Activated T-cell treated with anti-CD3 and anti-CD28 coated beads, Interleukin-2, amount 50 U/mL, for 72 hours (primary cell): Measurements from ENCODE around the gene STARD5. TPM values are rescaled to one million over a fixed set of nuclear protein-coding genes. Genes with fewer than 3 reads are reported as not detected.
"Not testable (repeated sequence)": the region's sequence is repeated elsewhere in the genome, so short reads cannot be mapped to it uniquely, and the experiment has no call there.

Source experiments
- ATAC-seq, 2 donors: fragments of 150-1000 bp; cut with Tn5 transposase; replicated peaks in 1 of 2; 2 replicates each; pipeline ENCODE4 v1.10.0; 2021; ENCODE audit warnings: moderate library complexity in 2 of 2, mild to moderate bottlenecking in 1 of 2
- DNase-seq, 2 donors: peaks; one replicate each; pipeline ENCODE4 v3.0.0; 2021 to 2022; ENCODE audit warnings: mixed read lengths in 1 of 2
- H3K27ac Mint-ChIP-seq: one replicate; pipeline ENCODE4 v1.8.0; 2022; ENCODE audit warnings: mild to moderate bottlenecking, moderate library complexity, mixed read lengths
- H3K27me3 Mint-ChIP-seq: one replicate; pipeline ENCODE4 v1.8.0; 2022; ENCODE audit warnings: low read depth, mixed read lengths
- H3K36me3 Mint-ChIP-seq, 2 donors: one replicate each; pipeline ENCODE4 v1.8.0; 2022; ENCODE audit warnings: mixed read lengths in 2 of 2, mild to moderate bottlenecking in 1 of 2; ENCODE audit not compliant: insufficient read depth in 2 of 2
- H3K4me1 Mint-ChIP-seq: one replicate; pipeline ENCODE4 v1.8.0; 2022; ENCODE audit warnings: low read depth, mixed read lengths
- H3K4me3 Mint-ChIP-seq, 2 donors: one replicate each; pipeline ENCODE4 v1.8.0; 2022; ENCODE audit warnings: mild to moderate bottlenecking in 2 of 2, mixed read lengths in 2 of 2, moderate library complexity in 2 of 2
- H3K9me3 Mint-ChIP-seq, 2 donors: one replicate each; pipeline ENCODE4 v1.8.0; 2022; ENCODE audit warnings: mixed read lengths in 2 of 2
- total RNA-seq, 2 donors: library from RNA; stranded (reverse); gene quantifications; one replicate each; pipeline ENCODE4 v1.2.3, GENCODE V29; 2022

The STARD5 gene
- total RNA-seq, 2 donors from 2014 or later: 9.0 to 10.3 TPM

DNA sequence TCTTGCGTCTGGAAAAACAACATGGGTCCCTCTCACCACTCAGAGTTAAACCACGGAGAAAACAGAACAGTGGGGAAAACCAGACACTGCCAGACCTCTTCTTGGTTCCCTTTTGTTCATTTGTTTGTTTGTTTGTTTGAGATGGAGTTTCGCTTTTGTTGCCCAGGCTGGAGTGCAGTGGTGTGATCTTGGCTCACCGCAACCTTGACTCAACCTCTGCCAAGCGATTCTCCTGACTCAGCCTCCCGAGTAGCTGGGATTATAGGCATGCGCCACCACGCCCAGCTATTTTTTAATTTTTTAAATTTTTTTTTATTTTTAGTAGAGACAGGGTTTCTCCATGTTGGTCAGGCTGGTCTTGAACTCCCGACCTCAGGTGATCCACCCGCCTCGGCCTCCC, 24.8 kb upstream of the STARD5 start:
- H3K27ac Mint-ChIP-seq, H3K36me3 Mint-ChIP-seq, H3K27me3 Mint-ChIP-seq, H3K4me3 Mint-ChIP-seq, H3K9me3 Mint-ChIP-seq, DNase-seq, H3K4me1 Mint-ChIP-seq, ATAC-seq: not testable (repeated sequence)

- Mint-ChIP-seq H3K9me3 (no peaks in the 10 kb centered on the region), H3K36me3 (no peaks in the 10 kb centered on the region), H3K4me3 (no peak overlapping the region), H3K27me3 (no peaks in the 10 kb centered on the region), H3K27ac (no peak overlapping the region), H3K4me1 (peaks cover 6% of the 10 kb centered on the region)
- DNase-seq (no peak), ATAC-seq (no peak)
Observed at GRCh38 chr15:81347910-81348309, 24.0 kb upstream of the STARD5 start.

- no peak for ATAC-seq
Observed at GRCh38 chr15:81346611-81347010, 22.7 kb upstream of the STARD5 start.

GRCh38 chr15:81343371-81343770, 19.4 kb upstream of the STARD5 start:
- Mint-ChIP-seq H3K27me3 (peaks cover 7% of the 10 kb centered on the region), H3K4me3 (no peak overlapping the region), H3K27ac (no peak overlapping the region), H3K36me3 (no peaks in the 10 kb centered on the region), H3K9me3 (no peaks in the 10 kb centered on the region), H3K4me1 (peaks cover 6% of the 10 kb centered on the region)
- DNase-seq: no peak
- no peak for ATAC-seq

More at GRCh38 chr15:81346611-81347010, 22.7 kb upstream of the STARD5 start:
- no peak overlapping the region for H3K27ac Mint-ChIP-seq
- H3K9me3 Mint-ChIP-seq: no peaks in the 10 kb centered on the region
- H3K36me3 Mint-ChIP-seq: no peaks in the 10 kb centered on the region
- H3K4me1 Mint-ChIP-seq: peaks cover 6% of the 10 kb centered on the region
- no peak overlapping the region for H3K4me3 Mint-ChIP-seq
- no peak for DNase-seq
- no peaks in the 10 kb centered on the region for H3K27me3 Mint-ChIP-seq

GRCh38 chr15:81341351-81341750, 17.4 kb upstream of the STARD5 start:
- H3K4me1 Mint-ChIP-seq: peaks cover under 1% of the 10 kb centered on the region
- H3K9me3 Mint-ChIP-seq: no peaks in the 10 kb centered on the region
- ATAC-seq (no peak), DNase-seq (no peak)
- no peaks in the 10 kb centered on the region for H3K36me3 Mint-ChIP-seq
- no peak overlapping the region for H3K27ac Mint-ChIP-seq
- H3K4me3 Mint-ChIP-seq: no peak overlapping the region
- H3K27me3 Mint-ChIP-seq: peaks cover 7% of the 10 kb centered on the region

DNA sequence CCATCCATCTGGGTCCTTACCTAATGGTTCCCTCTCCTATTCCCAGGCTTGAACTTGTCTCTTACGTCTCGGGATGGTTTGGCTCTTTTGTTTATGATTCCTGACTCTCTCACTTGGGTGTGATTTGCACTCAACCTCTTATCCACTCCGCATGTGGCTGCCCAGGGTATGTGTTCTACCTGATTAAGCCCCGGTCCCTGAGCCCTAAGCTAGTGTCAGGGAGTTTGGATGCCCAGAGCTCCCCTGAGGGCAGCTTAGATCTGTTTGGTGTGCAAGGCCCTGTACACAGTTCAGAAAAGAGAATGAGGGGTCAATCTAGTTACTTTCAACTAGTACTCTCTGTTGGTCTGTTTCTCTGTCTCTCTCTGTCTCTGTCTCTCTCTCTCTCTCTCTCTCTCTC, 15.9 kb upstream of the STARD5 start:
- Mint-ChIP-seq H3K27me3 (peaks cover 7% of the 10 kb centered on the region), H3K27ac (no peak overlapping the region), H3K4me3 (no peak overlapping the region), H3K36me3 (no peaks in the 10 kb centered on the region), H3K9me3 (no peaks in the 10 kb centered on the region), H3K4me1 (peaks cover 4% of the 10 kb centered on the region)
- DNase-seq: no peak
- ATAC-seq: no peak

GRCh38 chr15:81339321-81339720, 15.4 kb upstream of the STARD5 start:
- no peak overlapping the region for H3K27ac Mint-ChIP-seq
- H3K27me3 Mint-ChIP-seq: peaks cover 7% of the 10 kb centered on the region
- H3K4me3 Mint-ChIP-seq: no peak overlapping the region
- H3K9me3 Mint-ChIP-seq: no peaks in the 10 kb centered on the region
- H3K4me1 Mint-ChIP-seq: peaks cover 4% of the 10 kb centered on the region
- no peak for ATAC-seq
- H3K36me3 Mint-ChIP-seq: no peaks in the 10 kb centered on the region
- DNase-seq: no peak

DNA sequence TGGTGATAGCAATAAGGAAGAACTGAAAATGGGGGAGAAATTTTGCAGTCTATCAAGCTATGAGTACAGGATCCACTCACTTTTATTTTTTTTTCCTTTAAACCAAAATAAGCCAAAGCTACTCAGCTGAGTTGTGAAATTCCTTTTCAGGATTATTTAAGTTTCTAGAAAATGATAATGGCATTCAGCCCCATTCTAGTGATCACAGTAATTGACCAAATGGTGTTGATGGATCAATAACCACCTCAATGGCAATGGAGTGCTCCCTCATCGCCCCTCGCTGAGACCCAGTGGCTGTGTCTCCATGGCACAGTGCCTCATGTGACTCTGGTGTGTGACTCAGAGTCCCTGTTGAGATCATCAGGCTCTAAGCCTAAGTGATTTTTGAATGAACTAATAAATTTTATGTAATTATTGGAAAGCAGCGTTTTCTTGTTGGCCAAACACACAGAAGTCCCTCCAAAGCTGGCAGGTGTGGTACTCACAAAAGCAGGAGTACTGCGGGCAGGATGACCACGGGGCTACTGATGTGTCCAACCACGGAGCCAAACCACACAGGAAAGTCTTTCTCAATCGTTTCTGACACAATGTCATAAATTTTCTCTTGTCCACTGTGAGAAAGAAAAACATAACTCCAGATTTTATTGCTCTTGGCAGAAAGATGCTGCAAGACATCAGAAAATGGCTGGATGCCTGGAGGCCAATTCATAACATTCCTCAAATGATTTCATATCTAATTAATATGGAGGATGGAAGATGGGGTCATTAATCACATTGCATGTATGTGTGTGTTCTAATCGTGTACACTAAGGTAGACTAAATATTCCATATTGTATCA, 14.4 kb upstream of the STARD5 start:
- peaks cover 4% of the 10 kb centered on the region for H3K4me1 Mint-ChIP-seq
- no peak for DNase-seq
- peaks cover 7% of the 10 kb centered on the region for H3K27me3 Mint-ChIP-seq
- H3K9me3 Mint-ChIP-seq: no peaks in the 10 kb centered on the region
- no peak for ATAC-seq
- no peak overlapping the region for H3K27ac Mint-ChIP-seq
- H3K36me3 Mint-ChIP-seq: no peaks in the 10 kb centered on the region
- no peak overlapping the region for H3K4me3 Mint-ChIP-seq

- Mint-ChIP-seq H3K36me3 (no peaks in the 10 kb centered on the region), H3K4me1 (peaks cover 4% of the 10 kb centered on the region), H3K9me3 (no peaks in the 10 kb centered on the region), H3K4me3 (no peak overlapping the region), H3K27me3 (peaks cover 7% of the 10 kb centered on the region), H3K27ac (no peak overlapping the region)
- DNase-seq: peak in 1 of 2 donors; percentile 27
- peak; percentile 18 to 82 for ATAC-seq
Observed at GRCh38 chr15:81337713-81338157, 13.8 kb upstream of the STARD5 start.

DNA sequence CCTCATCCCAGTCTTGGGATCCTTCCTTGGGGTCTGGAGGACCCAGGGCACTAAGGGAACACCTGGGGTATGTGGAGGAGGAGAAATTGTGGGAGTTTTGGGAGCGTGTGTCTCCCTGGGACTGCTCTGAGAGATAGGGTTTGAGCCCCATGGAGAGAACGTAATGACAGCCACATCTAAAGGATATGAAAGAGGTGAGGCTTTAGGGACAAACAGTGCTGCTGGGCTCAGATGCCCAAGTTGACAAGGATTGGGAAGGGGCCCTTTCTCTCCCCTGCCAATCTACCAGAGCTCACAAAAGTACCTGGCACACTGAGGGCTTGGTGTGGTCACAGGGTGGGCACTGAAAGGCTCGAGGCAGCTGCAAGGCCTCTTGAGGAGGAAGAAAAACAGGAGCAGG, 13.3 kb upstream of the STARD5 start:
- Mint-ChIP-seq H3K4me3 (no peak overlapping the region), H3K9me3 (no peaks in the 10 kb centered on the region), H3K36me3 (no peaks in the 10 kb centered on the region), H3K27ac (no peak overlapping the region), H3K4me1 (peaks cover 4% of the 10 kb centered on the region), H3K27me3 (peaks cover 7% of the 10 kb centered on the region)
- no peak for DNase-seq
- no peak for ATAC-seq

DNA sequence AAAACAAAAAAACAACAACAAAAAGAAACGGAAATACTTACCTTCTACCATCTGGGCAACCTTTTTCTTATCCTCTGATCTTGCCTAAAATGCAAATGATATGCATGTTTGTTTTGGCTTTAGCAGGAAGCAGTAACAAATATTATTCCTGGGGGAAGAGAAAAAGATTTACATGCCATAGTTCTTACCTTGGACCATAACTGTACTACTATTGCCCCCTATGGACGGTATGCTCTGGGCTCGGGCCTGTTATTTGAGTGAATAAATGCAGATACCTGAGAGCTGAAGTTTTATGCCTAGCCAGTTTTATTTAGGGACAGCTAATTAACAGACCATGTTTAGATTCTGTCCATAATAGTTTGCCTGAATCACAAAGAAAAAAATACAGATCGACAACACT, 12.6 kb upstream of the STARD5 start:
- Mint-ChIP-seq H3K9me3 (no peaks in the 10 kb centered on the region), H3K27ac (no peak overlapping the region), H3K4me1 (peaks cover 4% of the 10 kb centered on the region), H3K36me3 (no peaks in the 10 kb centered on the region), H3K27me3 (peaks cover 7% of the 10 kb centered on the region), H3K4me3 (no peak overlapping the region)
- ATAC-seq (no peak), DNase-seq (peak in 1 of 2 donors; percentile 31)

GRCh38 chr15:81335631-81336030, 11.7 kb upstream of the STARD5 start:
- H3K4me1 Mint-ChIP-seq: peaks cover 13% of the 10 kb centered on the region
- no peak overlapping the region for H3K27ac Mint-ChIP-seq
- peaks cover 7% of the 10 kb centered on the region for H3K27me3 Mint-ChIP-seq
- ATAC-seq: no peak
- no peaks in the 10 kb centered on the region for H3K9me3 Mint-ChIP-seq
- no peak overlapping the region for H3K4me3 Mint-ChIP-seq
- H3K36me3 Mint-ChIP-seq: no peaks in the 10 kb centered on the region
- no peak for DNase-seq

DNA sequence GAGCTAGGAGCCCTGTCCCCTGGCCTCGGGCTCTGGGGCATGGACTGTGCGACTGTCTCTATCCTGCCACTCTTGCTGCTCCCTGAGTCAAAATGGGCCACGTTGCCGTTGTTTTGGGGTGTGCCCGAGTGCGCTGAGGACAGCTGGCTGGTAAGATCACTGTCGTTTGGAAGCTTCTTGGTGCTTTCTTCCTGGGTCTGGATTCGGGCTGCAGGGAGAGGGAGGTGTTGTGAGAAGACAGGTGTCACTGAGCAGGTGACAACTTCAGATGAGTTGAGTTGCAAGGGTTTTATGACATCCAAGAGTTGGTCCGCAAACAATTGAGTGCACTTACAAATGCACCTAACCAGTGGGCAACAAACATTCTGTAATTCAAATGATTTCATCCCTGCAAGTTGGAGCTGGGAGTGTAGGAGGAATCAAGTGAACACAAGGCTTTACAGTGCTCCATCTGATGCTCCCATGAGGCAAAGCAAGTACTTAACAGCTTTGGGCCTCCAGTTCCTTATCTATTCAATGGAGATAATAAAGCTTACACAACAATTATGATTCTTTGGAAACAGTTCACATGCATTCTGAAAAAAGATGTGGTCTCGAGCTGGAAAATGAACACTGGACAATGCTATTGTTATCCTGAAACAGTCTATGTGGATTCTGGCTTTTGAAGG, 11.0 kb upstream of the STARD5 start:
- H3K4me3 Mint-ChIP-seq: no peak overlapping the region
- H3K36me3 Mint-ChIP-seq: no peaks in the 10 kb centered on the region
- peaks cover 15% of the 10 kb centered on the region for H3K4me1 Mint-ChIP-seq
- no peak for ATAC-seq
- no peaks in the 10 kb centered on the region for H3K9me3 Mint-ChIP-seq
- H3K27me3 Mint-ChIP-seq: peaks cover 5% of the 10 kb centered on the region
- H3K27ac Mint-ChIP-seq: no peak overlapping the region
- no peak for DNase-seq
